Osteoblast (primary cell): ENCODE measurements around the gene SPATA31C2. TPM values are rescaled to one million over a fixed set of nuclear protein-coding genes. Genes with fewer than 3 reads are reported as not detected.
A peak's percentile ranks its signal among the peaks of the same experiment; 100 is the strongest.

ENCODE experiments used
- DNase-seq: peaks from one replicate; pipeline ENCODE4 v3.0.0; 2011; ENCODE audit warnings: low spot score, mixed read lengths; ENCODE audit not compliant: insufficient read length; ENCODE audit errors: missing footprints
- H2AFZ ChIP-seq: 2 replicates; pipeline ENCODE4 v1.6.0; 2011; ENCODE audit warnings: mild to moderate bottlenecking, low read length
- H3K27ac ChIP-seq: 2 replicates; pipeline ENCODE4 v1.5.1; 2011; ENCODE audit warnings: mild to moderate bottlenecking, low read depth, low read length, moderate library complexity
- H3K27me3 ChIP-seq: 2 replicates; pipeline ENCODE4 v1.6.0; 2012; ENCODE audit warnings: mild to moderate bottlenecking, control low read depth, inconsistent platforms, low read length, moderate library complexity; ENCODE audit not compliant: insufficient read depth
- H3K36me3 ChIP-seq: 2 replicates; pipeline ENCODE4 v1.5.1; 2011; ENCODE audit warnings: mild to moderate bottlenecking, low read length, control low read depth, moderate library complexity; ENCODE audit not compliant: insufficient read depth
- H3K4me1 ChIP-seq: 2 replicates; pipeline ENCODE4 v1.5.1; 2011; ENCODE audit warnings: mild to moderate bottlenecking, low read length, control low read depth, moderate library complexity; ENCODE audit not compliant: insufficient read depth
- H3K4me2 ChIP-seq: 2 replicates; pipeline ENCODE4 v1.6.0; 2011; ENCODE audit warnings: mild to moderate bottlenecking, low read length; ENCODE audit not compliant: insufficient read depth
- H3K4me3 ChIP-seq: fragments of 200-600 bp; sonication (generic); 3 replicates; pipeline ENCODE4 v1.5.1; 2012; ENCODE audit warnings: mild to moderate bottlenecking, low read length, inconsistent platforms; ENCODE audit not compliant: insufficient read depth
- H3K79me2 ChIP-seq: 2 replicates; pipeline ENCODE4 v1.6.0; 2012; ENCODE audit warnings: mild to moderate bottlenecking, low read length, control low read depth, inconsistent platforms; ENCODE audit not compliant: insufficient read depth
- H3K9me3 ChIP-seq: 2 replicates; pipeline ENCODE4 v1.5.1; 2011; ENCODE audit warnings: low read depth, low read length, control low read depth
- H4K20me1 ChIP-seq: 2 replicates; pipeline ENCODE4 v1.6.0; 2012; ENCODE audit warnings: mild to moderate bottlenecking, low read length, control low read depth; ENCODE audit not compliant: insufficient read depth
- CTCF ChIP-seq: IDR thresholded peaks from 2 replicates; pipeline ENCODE4 v1.5.1; 2011; ENCODE audit warnings: mild to moderate bottlenecking, low read depth, low read length, moderate library complexity; ENCODE audit errors: extremely low read depth
- total RNA-seq: library from RNA; depleted of rRNA; stranded (reverse); fragments of >200 nt; gene quantifications from 2 replicates; pipeline ENCODE4 v1.2.3, GENCODE V29; 2012

SPATA31C2 gene
- total RNA-seq, 1 donor: not detected

- no peak for TF ChIP-seq CTCF
- H3K36me3 ChIP-seq: no peaks in the 10 kb centered on the region
- H3K4me3 ChIP-seq: no peak overlapping the region
- no peaks in the 10 kb centered on the region for H4K20me1 ChIP-seq
- no peak overlapping the region for H3K27ac ChIP-seq
- H3K27me3 ChIP-seq: peaks cover 8% of the 10 kb centered on the region
- peak; percentile 29 for DNase-seq
- no peaks in the 10 kb centered on the region for H3K9me3 ChIP-seq
- no peaks in the 10 kb centered on the region for H3K79me2 ChIP-seq
- no peak overlapping the region for H3K4me2 ChIP-seq
- no peaks in the 10 kb centered on the region for H3K4me1 ChIP-seq
- H2AFZ ChIP-seq: no peak overlapping the region
These were observed 45.7 kb upstream of the SPATA31C2 start for GRCh38 chr9:88183798-88184495.

- H3K27ac ChIP-seq: no peak overlapping the region
- no peak overlapping the region for H2AFZ ChIP-seq
- H3K9me3 ChIP-seq: no peaks in the 10 kb centered on the region
- DNase-seq: peak; percentile 1
- H3K27me3 ChIP-seq: peaks cover 4% of the 10 kb centered on the region
- H3K4me2 ChIP-seq: no peak overlapping the region
- H3K79me2 ChIP-seq: no peaks in the 10 kb centered on the region
- no peaks in the 10 kb centered on the region for H3K4me1 ChIP-seq
- H3K4me3 ChIP-seq: no peak overlapping the region
- H4K20me1 ChIP-seq: no peaks in the 10 kb centered on the region
- TF ChIP-seq CTCF: no peak
- H3K36me3 ChIP-seq: no peaks in the 10 kb centered on the region
These were observed 44.2 kb upstream of the SPATA31C2 start for GRCh38 chr9:88182501-88182900.

DNA sequence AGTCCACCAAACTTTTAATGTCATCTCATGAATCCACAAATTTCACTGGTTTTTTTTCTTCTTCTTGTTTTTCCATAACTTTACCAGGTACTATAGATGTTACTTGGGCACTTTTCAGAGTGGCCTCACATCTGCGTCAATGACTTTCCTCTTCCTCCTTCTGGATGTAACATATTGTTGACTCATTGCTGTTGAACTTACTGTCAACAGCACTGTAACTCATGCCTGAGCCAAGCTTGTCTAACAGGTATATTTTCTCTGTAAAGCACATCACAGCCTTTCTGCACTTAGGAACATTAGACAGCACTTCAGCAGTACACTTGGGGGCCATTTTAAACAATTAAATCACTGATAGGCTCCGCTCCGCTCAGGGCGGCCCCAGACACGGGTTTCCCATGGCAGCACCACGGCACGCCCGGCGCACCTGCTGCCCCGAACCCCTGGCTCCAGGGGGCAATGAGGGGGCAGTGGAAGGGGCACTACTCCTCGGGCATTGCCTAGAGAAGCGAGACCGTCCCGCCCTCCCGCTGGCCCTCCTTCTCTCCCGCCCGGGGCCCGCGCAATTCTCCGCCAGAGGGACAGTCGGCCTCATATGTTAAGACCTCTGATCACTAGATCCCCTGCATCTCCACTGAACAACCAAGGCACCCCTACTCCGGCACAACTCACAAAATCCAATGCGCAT is 41.9 kb upstream of the SPATA31C2 start:
- DNase-seq: no peak
- H4K20me1 ChIP-seq: no peaks in the 10 kb centered on the region
- H3K27me3 ChIP-seq: peaks cover 6% of the 10 kb centered on the region
- H3K79me2 ChIP-seq: no peaks in the 10 kb centered on the region
- no peaks in the 10 kb centered on the region for H3K36me3 ChIP-seq
- H2AFZ ChIP-seq: no peak overlapping the region
- H3K4me3 ChIP-seq: no peak overlapping the region
- H3K4me1 ChIP-seq: no peaks in the 10 kb centered on the region
- H3K27ac ChIP-seq: no peak overlapping the region
- no peak overlapping the region for H3K4me2 ChIP-seq
- no peaks in the 10 kb centered on the region for H3K9me3 ChIP-seq
- no peak for TF ChIP-seq CTCF

DNA sequence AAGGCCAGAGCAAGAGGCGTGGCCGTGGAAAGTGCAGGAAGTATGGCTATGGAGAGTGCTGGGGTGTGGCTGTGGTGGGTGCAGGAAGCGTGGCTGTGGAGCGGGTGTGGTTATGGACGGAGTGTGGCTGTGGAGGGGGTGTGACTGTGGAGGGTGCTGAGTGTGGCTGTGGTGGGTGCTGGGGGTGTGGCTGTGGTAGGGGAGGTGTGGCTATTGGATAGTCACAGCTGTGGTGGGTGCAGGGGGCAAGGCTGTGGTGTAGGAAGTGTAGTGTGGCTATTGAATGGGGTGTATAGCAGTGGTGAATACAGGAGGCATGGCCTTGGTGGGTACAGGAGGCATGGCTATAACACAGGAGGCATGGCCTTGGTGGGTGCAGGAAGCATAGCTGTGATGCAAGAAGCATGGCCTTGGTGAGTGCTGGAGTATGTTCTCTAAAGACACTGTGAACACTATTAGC is 40.8 kb upstream of the SPATA31C2 start:
- H3K4me2 ChIP-seq: no peak overlapping the region
- no peaks in the 10 kb centered on the region for H3K4me1 ChIP-seq
- no peaks in the 10 kb centered on the region for H3K36me3 ChIP-seq
- H2AFZ ChIP-seq: no peak overlapping the region
- no peak overlapping the region for H3K4me3 ChIP-seq
- no peak overlapping the region for H3K27ac ChIP-seq
- no peak for TF ChIP-seq CTCF
- peaks cover 11% of the 10 kb centered on the region for H3K27me3 ChIP-seq
- DNase-seq: no peak
- H3K9me3 ChIP-seq: no peaks in the 10 kb centered on the region
- no peaks in the 10 kb centered on the region for H4K20me1 ChIP-seq
- no peaks in the 10 kb centered on the region for H3K79me2 ChIP-seq
